Panc1 (cell line): ENCODE measurements around the gene TTLL4. TPM values are rescaled to one million over a fixed set of nuclear protein-coding genes. Genes with fewer than 3 reads are reported as not detected.

ENCODE experiments used
- ATAC-seq: fragments of 200-7000 bp; cut with Tn5 transposase; 2 replicates; pipeline ENCODE4 v1.9.1; 2020; ENCODE audit warnings: mild to moderate bottlenecking, moderate library complexity
- BruUV-seq: library from RNA; stranded (reverse); fragments of 400-500 nt; replicated peaks from 2 replicates; lab custom pipeline; 2021; lab: Mats Ljungman, UMichigan
- CTCF ChIA-PET: fragments of 300-600 bp; sonication (Branson Sonifier 250); formaldehyde crosslinking; loops from one replicate; lab custom pipeline; 2022; ENCODE audit warnings: antibody characterized with exemption; lab: Charles Lee
- POLR2A ChIA-PET: fragments of 300-600 bp; sonication (Branson Sonifier 250); formaldehyde crosslinking; loops from one replicate; lab custom pipeline; 2022; ENCODE audit warnings: antibody characterized with exemption; lab: Charles Lee
- DNase-seq: peaks from one replicate; pipeline ENCODE4 v3.0.0-alpha.2; 2010; ENCODE audit warnings: low read depth, low spot score
- H3K27ac ChIP-seq: 2 replicates; pipeline ENCODE4 v1.5.1; 2011; ENCODE audit warnings: mild to moderate bottlenecking, low read length, inconsistent platforms
- H3K27me3 ChIP-seq: fragments of 200-500 bp; sonication (Bioruptor generic); 2 replicates; pipeline ENCODE4 v1.6.0; 2014; ENCODE audit warnings: low read length, inconsistent platforms; ENCODE audit not compliant: control insufficient read depth, insufficient read depth
- H3K36me3 ChIP-seq: fragments of 200-500 bp; sonication (Bioruptor generic); 2 replicates; pipeline ENCODE4 v1.5.1; 2014; ENCODE audit warnings: inconsistent platforms, mild to moderate bottlenecking, low read length, moderate library complexity; ENCODE audit not compliant: control insufficient read depth, insufficient read depth
- H3K4me1 ChIP-seq: 2 replicates; pipeline ENCODE4 v1.5.1; 2011; ENCODE audit warnings: inconsistent platforms, mild to moderate bottlenecking, low read length, moderate library complexity; ENCODE audit not compliant: control insufficient read depth, insufficient read depth
- H3K4me3 ChIP-seq, 2 experiments: 2 replicates each; pipeline ENCODE4 v1.5.1; 2011 to 2012; ENCODE audit warnings: low read depth in 2 of 2, low read length in 2 of 2, mild to moderate bottlenecking in 2 of 2, inconsistent platforms in 1 of 2, moderate library complexity in 1 of 2
- H3K9me3 ChIP-seq: fragments of 200-500 bp; sonication (Bioruptor generic); 2 replicates; pipeline ENCODE4 v1.5.1; 2014; ENCODE audit warnings: low read depth, mild to moderate bottlenecking, inconsistent platforms, low read length, moderate library complexity; ENCODE audit not compliant: control insufficient read depth, insufficient read depth
- POLR2AphosphoS5 ChIP-seq: IDR thresholded peaks from 2 replicates; pipeline ENCODE4 v1.6.1; 2012; ENCODE audit warnings: mild to moderate bottlenecking, low read depth, low read length, moderate library complexity
- SIN3A ChIP-seq: IDR thresholded peaks from 2 replicates; pipeline ENCODE4 v1.6.1; 2012; ENCODE audit warnings: low read depth, mild to moderate bottlenecking, low read length, moderate library complexity, borderline replicate concordance; ENCODE audit not compliant: insufficient read depth
- TCF7L2 ChIP-seq: IDR thresholded peaks from 2 replicates; pipeline ENCODE4 v1.6.1; 2011; ENCODE audit warnings: mild to moderate bottlenecking, low read depth, low read length, inconsistent platforms
- in situ Hi-C: cut with HindIII; loops from 2 replicates; pipeline ENCODE4 v1.10.0; 2016; ENCODE audit warnings: low sequenced_read_pairs, low pct_unique_long_range_greater_than_20kb
- intact Hi-C: fragments of 100-400 bp; cut with micrococcal nuclease; formaldehyde crosslinking; loops from one replicate; pipeline ENCODE4 v1.10.0; 2022; ENCODE audit not compliant: unreplicated experiment
- total RNA-seq: library from RNA; stranded (reverse); gene quantifications from one replicate; pipeline ENCODE4 v1.2.1, GENCODE V29; 2021; ENCODE audit not compliant: unreplicated experiment
- TF ChIP-seq, protein P1 (sequence below), 2 experiments: IDR thresholded peaks; 2 replicates each; pipeline ENCODE4 v1.6.1; 2011 to 2012; ENCODE audit warnings: low read depth in 2 of 2, control low read depth in 1 of 2, low read length in 1 of 2, mild to moderate bottlenecking in 1 of 2, moderate library complexity in 1 of 2; ENCODE audit not compliant: insufficient read depth in 1 of 2
- TF ChIP-seq, protein P2 (sequence below): fragments of 450-650 bp; IDR thresholded peaks from 2 replicates; pipeline ENCODE4 v1.5.1; 2017; ENCODE audit warnings: mild to moderate bottlenecking

Gene TTLL4
- total RNA-seq, 1 experiment from 2014 or later, result 45.6 TPM

DNA sequence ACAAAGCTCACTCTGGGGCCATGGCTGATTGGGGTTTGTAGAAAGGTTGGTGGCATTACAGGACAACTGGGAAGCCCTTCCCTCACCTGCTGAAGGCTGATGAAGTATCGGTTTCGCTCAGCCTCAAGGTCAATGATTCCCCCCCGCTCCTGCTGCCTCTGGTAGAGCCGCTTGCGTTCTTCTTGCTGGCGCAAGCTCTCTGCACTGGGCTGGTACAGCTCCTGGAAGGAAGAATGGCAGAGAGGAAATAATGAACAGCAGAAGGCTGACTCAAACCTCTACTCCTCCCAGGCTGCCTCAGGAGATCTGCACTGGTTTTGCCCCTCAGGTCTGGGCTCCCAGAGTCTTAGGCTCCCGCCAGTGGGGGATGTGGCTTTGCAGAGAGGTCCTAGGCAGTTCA is 46.0 kb upstream of the TTLL4 start:
- no peak for DNase-seq
- H3K27ac ChIP-seq, result no peak overlapping the region
- no peaks in the 10 kb centered on the region for H3K9me3 ChIP-seq
- CTCF ChIA-PET, result no interaction called here
- POLR2A ChIA-PET, result no interaction called here
- peaks cover 13% of the 10 kb centered on the region for H3K36me3 ChIP-seq
- no peak overlapping the region for H3K4me3 ChIP-seq
- in situ Hi-C loops, result no loop called here
- BruUV-seq, result no TSS peak
- peaks cover 6% of the 10 kb centered on the region; the same call in 1 of the 2 replicates for H3K4me1 ChIP-seq
- no peaks in the 10 kb centered on the region for H3K27me3 ChIP-seq
- TF ChIP-seq, protein P1, sequence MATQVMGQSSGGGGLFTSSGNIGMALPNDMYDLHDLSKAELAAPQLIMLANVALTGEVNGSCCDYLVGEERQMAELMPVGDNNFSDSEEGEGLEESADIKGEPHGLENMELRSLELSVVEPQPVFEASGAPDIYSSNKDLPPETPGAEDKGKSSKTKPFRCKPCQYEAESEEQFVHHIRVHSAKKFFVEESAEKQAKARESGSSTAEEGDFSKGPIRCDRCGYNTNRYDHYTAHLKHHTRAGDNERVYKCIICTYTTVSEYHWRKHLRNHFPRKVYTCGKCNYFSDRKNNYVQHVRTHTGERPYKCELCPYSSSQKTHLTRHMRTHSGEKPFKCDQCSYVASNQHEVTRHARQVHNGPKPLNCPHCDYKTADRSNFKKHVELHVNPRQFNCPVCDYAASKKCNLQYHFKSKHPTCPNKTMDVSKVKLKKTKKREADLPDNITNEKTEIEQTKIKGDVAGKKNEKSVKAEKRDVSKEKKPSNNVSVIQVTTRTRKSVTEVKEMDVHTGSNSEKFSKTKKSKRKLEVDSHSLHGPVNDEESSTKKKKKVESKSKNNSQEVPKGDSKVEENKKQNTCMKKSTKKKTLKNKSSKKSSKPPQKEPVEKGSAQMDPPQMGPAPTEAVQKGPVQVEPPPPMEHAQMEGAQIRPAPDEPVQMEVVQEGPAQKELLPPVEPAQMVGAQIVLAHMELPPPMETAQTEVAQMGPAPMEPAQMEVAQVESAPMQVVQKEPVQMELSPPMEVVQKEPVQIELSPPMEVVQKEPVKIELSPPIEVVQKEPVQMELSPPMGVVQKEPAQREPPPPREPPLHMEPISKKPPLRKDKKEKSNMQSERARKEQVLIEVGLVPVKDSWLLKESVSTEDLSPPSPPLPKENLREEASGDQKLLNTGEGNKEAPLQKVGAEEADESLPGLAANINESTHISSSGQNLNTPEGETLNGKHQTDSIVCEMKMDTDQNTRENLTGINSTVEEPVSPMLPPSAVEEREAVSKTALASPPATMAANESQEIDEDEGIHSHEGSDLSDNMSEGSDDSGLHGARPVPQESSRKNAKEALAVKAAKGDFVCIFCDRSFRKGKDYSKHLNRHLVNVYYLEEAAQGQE (IDR thresholded peaks at IDR 0.05; ENCODE audit: insufficient read depth in 1 of 2, low read depth in 2 of 2, low read length in 1 of 2), result no peak
- ATAC-seq, result no peak
- intact Hi-C loops, result no loop called here

DNA sequence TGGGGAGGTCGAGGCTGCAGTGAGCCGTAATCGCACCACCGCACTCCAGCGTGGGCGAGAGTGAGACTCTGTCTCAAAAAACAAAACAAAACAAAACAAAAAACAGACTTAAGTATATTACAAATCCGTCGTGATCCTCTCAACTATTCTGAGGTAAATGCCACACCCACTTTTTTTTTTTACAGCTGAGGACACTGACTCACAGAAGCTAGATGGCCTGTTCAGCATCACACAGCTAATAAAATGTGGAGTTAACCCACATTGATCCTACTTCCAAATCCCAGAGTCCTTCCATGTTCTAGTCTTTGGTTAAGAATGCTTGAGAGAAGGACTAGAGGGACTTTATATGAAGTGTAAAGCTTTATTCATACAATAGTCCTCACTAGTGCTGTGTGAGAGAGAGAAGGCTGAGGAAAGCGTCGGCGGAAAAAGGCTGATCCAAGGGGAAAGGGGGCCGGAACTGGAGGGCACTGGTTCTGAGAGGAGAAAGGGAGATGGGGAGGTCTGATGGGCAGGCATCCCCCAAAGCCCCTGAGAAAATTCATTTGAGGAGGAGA is 39.5 kb upstream of the TTLL4 start:
- DNase-seq (no peak), ATAC-seq (peak; percentile 35)
- in situ Hi-C loops (no loop called here), intact Hi-C loops (no loop called here)
- H3K36me3 ChIP-seq, result peaks cover 6% of the 10 kb centered on the region
- peak overlapping the region; percentile 92 to 97 for H3K4me3 ChIP-seq
- POLR2A ChIA-PET, result interaction anchor here (0.5 to 1.1 kb wide), 3 partner anchors 12 to 16 kb away, joined by 3 to 18 read pairs (median 4); partner anchors contain the start of genes BCS1L and ZNF142
- peaks cover 5% of the 10 kb centered on the region; the same call in 1 of the 2 replicates for H3K4me1 ChIP-seq
- TSS peak; percentile 94 for BruUV-seq
- no peaks in the 10 kb centered on the region for H3K9me3 ChIP-seq
- TF ChIP-seq, protein P1 (IDR thresholded peaks at IDR 0.05; ENCODE audit: insufficient read depth in 1 of 2, low read depth in 2 of 2, low read length in 1 of 2), result no peak
- TF ChIP-seq SIN3A (no peak), TCF7L2 (no peak), POLR2AphosphoS5 (no peak)
- TF ChIP-seq, protein P2, sequence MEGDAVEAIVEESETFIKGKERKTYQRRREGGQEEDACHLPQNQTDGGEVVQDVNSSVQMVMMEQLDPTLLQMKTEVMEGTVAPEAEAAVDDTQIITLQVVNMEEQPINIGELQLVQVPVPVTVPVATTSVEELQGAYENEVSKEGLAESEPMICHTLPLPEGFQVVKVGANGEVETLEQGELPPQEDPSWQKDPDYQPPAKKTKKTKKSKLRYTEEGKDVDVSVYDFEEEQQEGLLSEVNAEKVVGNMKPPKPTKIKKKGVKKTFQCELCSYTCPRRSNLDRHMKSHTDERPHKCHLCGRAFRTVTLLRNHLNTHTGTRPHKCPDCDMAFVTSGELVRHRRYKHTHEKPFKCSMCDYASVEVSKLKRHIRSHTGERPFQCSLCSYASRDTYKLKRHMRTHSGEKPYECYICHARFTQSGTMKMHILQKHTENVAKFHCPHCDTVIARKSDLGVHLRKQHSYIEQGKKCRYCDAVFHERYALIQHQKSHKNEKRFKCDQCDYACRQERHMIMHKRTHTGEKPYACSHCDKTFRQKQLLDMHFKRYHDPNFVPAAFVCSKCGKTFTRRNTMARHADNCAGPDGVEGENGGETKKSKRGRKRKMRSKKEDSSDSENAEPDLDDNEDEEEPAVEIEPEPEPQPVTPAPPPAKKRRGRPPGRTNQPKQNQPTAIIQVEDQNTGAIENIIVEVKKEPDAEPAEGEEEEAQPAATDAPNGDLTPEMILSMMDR, result no peak
- H3K27ac ChIP-seq, result peak overlapping the region; percentile 86
- no peaks in the 10 kb centered on the region for H3K27me3 ChIP-seq
- CTCF ChIA-PET, result interaction anchor here (0.8 kb wide), 1 partner anchor 12 kb away, joined by 4 read pairs; the partner anchor contains the start of genes BCS1L and ZNF142
